HepG2 (cell line): ENCODE data around the gene IQCN. TPM values are rescaled to one million over a fixed set of nuclear protein-coding genes. Genes with fewer than 3 reads are reported as not detected.
A peak's percentile ranks its signal among the peaks of the same experiment; 100 is the strongest.

Experiments
- ARID5B ChIP-seq: IDR thresholded peaks from 2 replicates; pipeline ENCODE4 v1.4.0; 2020; ENCODE audit warnings: mild to moderate bottlenecking, missing genetic modification reagents
- ATF7-NPFF ChIP-seq: sonication (generic); formaldehyde crosslinking; IDR thresholded peaks from 2 replicates; pipeline ENCODE4 v1.8.1; 2023; ENCODE audit warnings: mild to moderate bottlenecking, low read depth, missing genetic modification reagents, moderate library complexity
- CENPX ChIP-seq: sonication (generic); formaldehyde crosslinking; IDR thresholded peaks from 2 replicates; pipeline ENCODE4 v1.9.0; 2021; ENCODE audit warnings: mild to moderate bottlenecking, missing genetic modification reagents, moderate library complexity
- DPF2 ChIP-seq: sonication (generic); formaldehyde crosslinking; IDR thresholded peaks from 2 replicates; pipeline ENCODE4 v1.4.0; 2020; ENCODE audit warnings: mild to moderate bottlenecking, low read depth, missing genetic modification reagents, borderline replicate concordance
- GPN1 ChIP-seq: sonication (generic); formaldehyde crosslinking; IDR thresholded peaks from 2 replicates; pipeline ENCODE4 v1.5.1; 2020; ENCODE audit warnings: missing genetic modification reagents, borderline replicate concordance
- HOXA7 ChIP-seq: sonication (generic); formaldehyde crosslinking; IDR thresholded peaks from 2 replicates; pipeline ENCODE4 v1.8.1; 2022; ENCODE audit warnings: mild to moderate bottlenecking, missing genetic modification reagents, moderate library complexity
- KLF13 ChIP-seq: sonication (generic); formaldehyde crosslinking; IDR thresholded peaks from 2 replicates; pipeline ENCODE4 v1.4.0; 2020; ENCODE audit warnings: mild to moderate bottlenecking, missing genetic modification reagents
- PRDM10 ChIP-seq: sonication (generic); formaldehyde crosslinking; IDR thresholded peaks from 2 replicates; pipeline ENCODE4 v1.4.0; 2020; ENCODE audit warnings: low read depth, missing genetic modification reagents
- RARA ChIP-seq: IDR thresholded peaks from 2 replicates; pipeline ENCODE4 v1.6.1; 2016; ENCODE audit warnings: missing genetic modification reagents, missing compliant biosample characterization
- SMARCC2 ChIP-seq: fragments of 450-650 bp; IDR thresholded peaks from 2 replicates; pipeline ENCODE4 v1.6.1; 2017; ENCODE audit warnings: antibody characterized with exemption, mild to moderate bottlenecking
- ZFY ChIP-seq: sonication (generic); formaldehyde crosslinking; IDR thresholded peaks from 2 replicates; pipeline ENCODE4 v1.4.0; 2020; ENCODE audit warnings: missing genetic modification reagents
- ZNF20 ChIP-seq: sonication (generic); formaldehyde crosslinking; IDR thresholded peaks from 2 replicates; pipeline ENCODE4 v1.4.0; 2020; ENCODE audit warnings: mild to moderate bottlenecking, moderate library complexity, missing genetic modification reagents
- polyA plus RNA-seq, 8 experiments: library from polyadenylated mRNA; depleted of rRNA in 3 of 8; stranded (reverse) in 7 of 8; unstranded in 1 of 8; fragments of >200 nt; fragmentation: Illumina TruSeq in 4 of 8; extraction: Trizol in 4 of 8; gene quantifications; 2 replicates each; pipeline versions ENCODE4 v1.2.1 to v1.2.3, GENCODE V29; 2011 to 2016; ENCODE audit warnings: low read depth in 4 of 8, missing spikeins in 1 of 8, mixed read lengths in 1 of 8; ENCODE audit not compliant: insufficient read depth in 1 of 8
- total RNA-seq, 5 experiments: library from RNA; depleted of rRNA; stranded (reverse); fragments of >200 nt; fragmentation: Illumina TruSeq; extraction: Trizol; gene quantifications; 2 replicates each; pipeline ENCODE4 v1.2.3, GENCODE V29; 2016; ENCODE audit warnings: low read depth in 1 of 5
- TF ChIP-seq, protein P1 (sequence below): sonication (generic); formaldehyde crosslinking; IDR thresholded peaks from 2 replicates; pipeline ENCODE4 v1.4.0; 2020; ENCODE audit warnings: mild to moderate bottlenecking, missing genetic modification reagents
- TF ChIP-seq, protein P2 (sequence below): IDR thresholded peaks from 2 replicates; pipeline ENCODE4 v1.6.1; 2016; ENCODE audit warnings: missing biosample characterization, missing genetic modification reagents, low read depth

Gene IQCN
- total and polyA plus RNA-seq, 2 of the 13 experiments (the other 11 are each of a cell fraction or from before 2014, with no cell fraction given), result 0.04 to 0.18 TPM

DNA sequence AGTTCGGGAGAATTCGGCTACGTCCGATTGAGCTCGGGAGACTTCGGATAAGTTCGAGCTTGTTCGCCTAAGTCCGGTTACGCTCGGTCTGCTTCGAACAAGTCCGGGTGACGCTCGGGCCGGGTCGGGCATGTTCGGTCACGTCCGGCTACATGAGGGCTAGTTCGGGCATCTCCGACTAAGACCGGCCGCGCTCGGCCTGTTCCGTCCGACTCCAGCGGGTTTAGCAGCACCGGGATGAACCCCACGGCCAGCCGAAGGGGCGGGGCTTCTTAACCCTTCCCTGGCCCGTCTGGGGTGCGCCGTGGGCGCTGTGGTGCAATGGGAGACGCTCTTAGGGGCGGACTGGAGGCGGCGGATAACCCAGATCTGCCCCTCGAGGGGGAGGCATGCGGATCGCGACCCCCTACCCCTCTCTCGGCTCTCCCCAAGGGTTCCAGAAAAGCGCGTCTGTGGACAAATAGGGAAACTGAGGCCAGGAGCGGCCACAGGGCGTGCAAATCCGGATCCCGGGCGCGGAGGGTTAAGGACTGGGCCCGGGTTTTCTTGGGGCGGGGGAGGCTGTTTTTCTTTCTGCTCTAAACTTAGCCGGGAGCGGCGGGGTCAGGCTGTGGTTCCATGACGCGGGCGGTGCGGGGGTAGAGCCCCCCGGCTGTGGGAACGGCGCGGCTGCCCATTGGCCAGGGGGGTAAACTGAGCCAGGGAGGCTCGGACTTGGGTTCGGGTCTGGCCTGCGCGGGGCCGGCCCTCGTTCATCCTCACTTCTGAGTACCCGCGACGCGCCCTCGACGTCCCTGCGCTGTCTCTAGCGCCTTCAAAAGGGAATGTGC is 49.5 kb downstream of the IQCN start (continued):
- no peak for TF ChIP-seq ZFY (CRISPR knock-in tag)
- TF ChIP-seq ARID5B (CRISPR knock-in tag), result no peak
- 0 out of 2 replicates have a peak, but pooled peaks have one; percentile 22 for TF ChIP-seq ATF7-NPFF (CRISPR knock-in tag)
- no peak for TF ChIP-seq SMARCC2
- TF ChIP-seq GPN1, result no peak
- no peak for TF ChIP-seq KLF13
- TF ChIP-seq ZNF20 (CRISPR knock-in tag), result no peak
- TF ChIP-seq RARA (CRISPR knock-in tag), result 0 out of 2 replicates have a peak, but pooled peaks have one; percentile 21
- TF ChIP-seq, protein P1, sequence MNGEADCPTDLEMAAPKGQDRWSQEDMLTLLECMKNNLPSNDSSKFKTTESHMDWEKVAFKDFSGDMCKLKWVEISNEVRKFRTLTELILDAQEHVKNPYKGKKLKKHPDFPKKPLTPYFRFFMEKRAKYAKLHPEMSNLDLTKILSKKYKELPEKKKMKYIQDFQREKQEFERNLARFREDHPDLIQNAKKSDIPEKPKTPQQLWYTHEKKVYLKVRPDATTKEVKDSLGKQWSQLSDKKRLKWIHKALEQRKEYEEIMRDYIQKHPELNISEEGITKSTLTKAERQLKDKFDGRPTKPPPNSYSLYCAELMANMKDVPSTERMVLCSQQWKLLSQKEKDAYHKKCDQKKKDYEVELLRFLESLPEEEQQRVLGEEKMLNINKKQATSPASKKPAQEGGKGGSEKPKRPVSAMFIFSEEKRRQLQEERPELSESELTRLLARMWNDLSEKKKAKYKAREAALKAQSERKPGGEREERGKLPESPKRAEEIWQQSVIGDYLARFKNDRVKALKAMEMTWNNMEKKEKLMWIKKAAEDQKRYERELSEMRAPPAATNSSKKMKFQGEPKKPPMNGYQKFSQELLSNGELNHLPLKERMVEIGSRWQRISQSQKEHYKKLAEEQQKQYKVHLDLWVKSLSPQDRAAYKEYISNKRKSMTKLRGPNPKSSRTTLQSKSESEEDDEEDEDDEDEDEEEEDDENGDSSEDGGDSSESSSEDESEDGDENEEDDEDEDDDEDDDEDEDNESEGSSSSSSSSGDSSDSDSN (CRISPR knock-in tag), result 0 out of 2 replicates have a peak, but pooled peaks have one; percentile 17
- TF ChIP-seq CENPX (CRISPR knock-in tag), result no peak
- TF ChIP-seq HOXA7 (CRISPR knock-in tag), result no peak
- TF ChIP-seq PRDM10, result no peak
- TF ChIP-seq DPF2, result no peak
- TF ChIP-seq, protein P2, sequence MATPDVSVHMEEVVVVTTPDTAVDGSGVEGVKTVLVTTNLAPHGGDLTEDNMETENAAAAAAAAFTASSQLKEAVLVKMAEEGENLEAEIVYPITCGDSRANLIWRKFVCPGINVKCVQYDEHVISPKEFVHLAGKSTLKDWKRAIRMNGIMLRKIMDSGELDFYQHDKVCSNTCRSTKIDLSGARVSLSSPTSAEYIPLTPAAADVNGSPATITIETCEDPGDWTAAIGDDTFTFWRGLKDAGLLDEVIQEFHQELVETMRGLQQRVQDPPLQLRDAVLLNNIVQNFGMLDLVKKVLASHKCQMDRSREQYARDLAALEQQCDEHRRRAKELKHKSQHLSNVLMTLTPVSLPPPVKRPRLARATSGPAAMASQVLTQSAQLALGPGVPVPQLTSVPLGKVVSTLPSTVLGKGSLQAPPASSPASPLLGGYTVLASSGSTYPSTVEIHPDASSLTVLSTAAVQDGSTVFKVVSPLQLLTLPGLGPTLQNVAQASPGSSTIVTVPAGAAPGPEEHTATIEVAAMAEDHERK (CRISPR knock-in tag), result no peak
